NCI-H345 treated with DMSO at 0.1 percent for 48 hours (cell line): ENCODE data around the gene CRISPLD2.
A peak's percentile ranks its signal among the peaks of the same experiment; 100 is the strongest.

Source experiments
- DNase-seq: peaks from one replicate; lab custom pipeline; 2025; ENCODE audit not compliant: unreplicated experiment; lab: John Stamatoyannopoulos, UW

CRISPLD2 gene, protein sequence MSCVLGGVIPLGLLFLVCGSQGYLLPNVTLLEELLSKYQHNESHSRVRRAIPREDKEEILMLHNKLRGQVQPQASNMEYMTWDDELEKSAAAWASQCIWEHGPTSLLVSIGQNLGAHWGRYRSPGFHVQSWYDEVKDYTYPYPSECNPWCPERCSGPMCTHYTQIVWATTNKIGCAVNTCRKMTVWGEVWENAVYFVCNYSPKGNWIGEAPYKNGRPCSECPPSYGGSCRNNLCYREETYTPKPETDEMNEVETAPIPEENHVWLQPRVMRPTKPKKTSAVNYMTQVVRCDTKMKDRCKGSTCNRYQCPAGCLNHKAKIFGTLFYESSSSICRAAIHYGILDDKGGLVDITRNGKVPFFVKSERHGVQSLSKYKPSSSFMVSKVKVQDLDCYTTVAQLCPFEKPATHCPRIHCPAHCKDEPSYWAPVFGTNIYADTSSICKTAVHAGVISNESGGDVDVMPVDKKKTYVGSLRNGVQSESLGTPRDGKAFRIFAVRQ

DNA sequence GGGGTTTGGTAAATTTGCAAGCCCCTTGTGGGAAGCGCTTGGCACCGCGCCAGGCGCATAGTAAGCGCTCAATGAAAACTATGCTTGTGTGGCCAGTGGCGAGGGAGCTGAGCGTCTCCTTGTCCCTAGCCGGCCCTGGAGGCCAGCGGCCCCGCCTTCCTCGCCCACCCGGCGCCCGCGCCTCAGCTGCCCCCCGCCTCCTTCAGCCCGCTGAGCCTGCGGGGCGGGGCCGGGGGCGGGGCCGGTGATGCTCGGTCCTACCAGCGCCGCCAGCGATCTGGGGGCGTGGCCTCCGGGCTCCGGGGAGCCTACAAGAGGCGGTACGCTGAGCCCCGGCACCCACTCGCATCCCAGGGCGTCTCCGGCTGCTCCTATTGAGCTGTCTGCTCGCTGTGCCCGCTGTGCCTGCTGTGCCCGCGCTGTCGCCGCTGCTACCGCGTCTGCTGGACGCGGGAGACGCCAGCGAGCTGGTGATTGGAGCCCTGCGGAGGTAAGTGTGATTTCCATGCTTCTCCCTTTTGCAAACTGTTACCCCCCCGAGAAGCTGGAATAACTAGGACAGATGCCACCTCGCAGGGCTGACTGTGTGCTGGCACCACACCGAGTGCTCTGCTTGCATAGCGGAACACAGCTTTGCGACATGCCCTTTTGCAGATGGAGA is at the start of gene CRISPLD2:
CRISPLD2 (plus strand) TSS at position 342 of the 661 bp plus-strand sequence. CDS start 18,511 bp downstream, outside the sequence.
- DNase-seq: peak; percentile 62

DNA sequence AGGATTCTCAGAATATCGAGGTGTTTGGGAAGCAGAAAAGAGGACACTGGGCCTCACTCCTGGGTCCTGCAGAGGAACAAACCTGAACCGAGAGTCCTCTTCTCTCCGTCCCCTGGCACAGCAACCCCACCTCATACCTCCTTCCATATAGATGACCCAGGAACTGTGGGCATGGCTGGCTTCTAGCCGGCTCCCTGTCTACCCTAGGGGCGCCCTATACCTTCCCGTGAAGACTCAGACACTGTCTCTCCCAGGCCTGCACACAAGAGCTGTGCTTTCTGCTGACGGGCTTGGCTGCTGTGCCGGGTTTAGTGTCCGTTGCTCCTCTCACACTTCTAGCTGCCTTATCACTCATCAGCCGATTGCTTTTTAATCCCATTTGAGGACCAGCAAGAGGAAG is 46.5 kb upstream of the CRISPLD2 start:
- no peak for DNase-seq

- no peak for DNase-seq
These were observed 45.0 kb upstream of the CRISPLD2 start for GRCh38 chr16:84774810-84775209.

DNA sequence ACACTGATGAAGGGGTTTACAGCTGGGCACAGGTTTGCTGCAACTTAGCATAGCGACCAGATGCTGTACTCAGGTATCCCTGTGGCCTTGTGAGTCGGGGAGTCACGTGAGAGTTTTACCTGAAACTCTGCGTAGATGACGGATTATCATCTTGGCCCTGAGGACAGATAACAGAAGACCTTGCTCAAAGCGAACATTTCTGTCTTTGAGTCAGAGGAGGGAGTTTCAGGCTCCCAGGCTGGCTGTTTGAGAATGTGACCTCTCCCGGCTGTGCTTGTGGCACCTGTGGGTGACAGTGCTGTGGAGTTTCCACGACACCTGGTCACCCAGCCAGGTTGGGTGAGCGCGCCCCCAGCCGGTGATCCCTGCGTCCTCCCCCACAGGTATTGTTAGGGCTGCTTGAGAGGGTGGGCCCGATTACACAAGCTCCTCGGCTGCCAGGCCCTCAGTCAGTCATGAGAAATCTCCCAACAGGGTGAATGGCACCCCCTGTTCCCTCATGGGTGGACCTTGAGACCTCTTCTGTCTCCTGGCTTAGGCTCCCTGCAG is 44.4 kb upstream of the CRISPLD2 start:
- no peak for DNase-seq

DNA sequence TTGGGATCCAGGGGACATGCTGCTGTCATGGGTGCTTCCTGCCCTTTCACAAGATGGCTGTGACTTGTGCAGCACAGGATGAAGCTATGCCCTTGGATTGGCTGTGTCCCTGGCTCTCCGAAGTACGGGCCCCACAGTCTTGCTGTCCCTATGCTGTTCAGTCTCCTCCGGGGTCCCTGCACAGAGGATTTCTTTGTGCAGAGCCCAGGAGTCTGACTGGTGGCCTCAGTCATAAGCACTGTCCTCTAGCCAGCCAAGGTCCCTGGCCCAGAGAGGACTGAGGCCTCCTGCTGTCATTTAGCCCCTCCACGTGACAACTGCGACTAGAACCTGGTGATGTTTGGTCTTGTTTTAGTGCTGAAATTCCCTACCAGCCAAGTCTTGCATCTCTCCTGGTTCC is 42.4 kb upstream of the CRISPLD2 start:
- no peak for DNase-seq

GRCh38 chr16:84778720-84779119 is 41.1 kb upstream of the CRISPLD2 start:
- DNase-seq: no peak

DNA sequence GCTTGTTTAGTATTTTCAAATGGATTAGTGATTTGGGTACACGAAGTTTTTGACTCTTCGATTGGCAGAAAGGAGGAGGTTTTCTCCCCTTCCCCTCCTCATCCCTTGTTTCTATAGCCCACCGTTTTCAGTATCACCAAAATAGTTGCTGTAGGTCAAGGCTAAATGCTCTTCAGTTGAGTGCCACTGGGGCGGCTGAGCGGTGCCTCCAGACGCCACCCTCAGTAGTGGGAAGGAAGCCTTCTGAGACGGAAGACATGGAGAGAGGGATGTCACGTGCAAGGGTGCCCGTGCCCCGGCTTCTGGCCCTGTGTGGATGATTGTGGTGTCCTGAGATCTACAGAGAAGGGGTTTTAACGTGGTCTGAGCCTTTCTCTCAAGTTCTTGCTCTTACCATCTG is 39.7 kb upstream of the CRISPLD2 start:
- DNase-seq: no peak

- DNase-seq: no peak
These were observed 39.0 kb upstream of the CRISPLD2 start for GRCh38 chr16:84780544-84781376.

DNA sequence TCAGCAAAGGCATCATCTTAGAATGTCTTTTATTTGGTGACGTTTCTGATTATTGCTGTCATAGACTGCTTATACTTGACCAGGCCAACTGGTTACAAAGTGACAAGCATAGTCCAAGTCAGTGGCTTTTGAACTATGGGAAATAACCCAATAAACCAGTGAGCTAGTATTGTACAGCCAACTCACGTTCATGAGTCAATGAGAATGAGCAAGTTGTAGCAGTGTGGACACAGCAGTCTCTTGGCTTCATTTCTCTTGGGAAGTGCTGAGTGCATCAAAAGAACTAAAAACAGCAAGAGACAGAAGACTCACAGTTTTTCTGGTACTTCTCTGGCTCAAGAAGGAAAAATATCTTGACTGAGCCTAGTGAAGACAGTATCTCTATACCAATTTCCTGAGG is 36.9 kb upstream of the CRISPLD2 start:
- no peak for DNase-seq

GRCh38 chr16:84785843-84786581 is 33.8 kb upstream of the CRISPLD2 start:
- DNase-seq: peak; percentile 80

- peak; percentile 68 for DNase-seq
These were observed 33.1 kb upstream of the CRISPLD2 start for GRCh38 chr16:84786605-84787262.

- no peak for DNase-seq
These were observed 32.5 kb upstream of the CRISPLD2 start for GRCh38 chr16:84787263-84787622.

DNA sequence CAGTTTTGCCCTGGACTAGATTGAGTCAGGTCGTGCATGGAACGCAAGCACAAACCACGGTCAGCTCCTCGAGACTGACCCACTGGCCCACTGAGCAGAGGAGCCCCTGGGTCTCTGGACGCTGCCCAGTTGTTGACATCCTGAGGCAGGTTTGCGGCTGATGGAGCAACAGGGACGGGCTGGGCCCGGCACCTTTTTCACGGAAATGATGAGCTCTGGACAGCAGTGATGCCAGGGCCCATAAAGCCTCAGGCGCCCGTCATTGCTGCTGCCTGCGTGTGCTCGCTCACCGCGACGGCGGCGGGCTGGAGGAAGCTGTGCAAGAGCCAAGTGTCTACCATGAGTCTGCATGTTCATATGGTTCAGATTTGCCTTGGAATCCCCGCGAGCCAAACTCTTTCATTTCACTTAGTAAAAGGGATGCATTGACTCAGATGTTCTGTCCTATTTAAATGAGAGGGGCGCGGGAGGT is 30.8 kb upstream of the CRISPLD2 start:
- DNase-seq: no peak

DNA sequence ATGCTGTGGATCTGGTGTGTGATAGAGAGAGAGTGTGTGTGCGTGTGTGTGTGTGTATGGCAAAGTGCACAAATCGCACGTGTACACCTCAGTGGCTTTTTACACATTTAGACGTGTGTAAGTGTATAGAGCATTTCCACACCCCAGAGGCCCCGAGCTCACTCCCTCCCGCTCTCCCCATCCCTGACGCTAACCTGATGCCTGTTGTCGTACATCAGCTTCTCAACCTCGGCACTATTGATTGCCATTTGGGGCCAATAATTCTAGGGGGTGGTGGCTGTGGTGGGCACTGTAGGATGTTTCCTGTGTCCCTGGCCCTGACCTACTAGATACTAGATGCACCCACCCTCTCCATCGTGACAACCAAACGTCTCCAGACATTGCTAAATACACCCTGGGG is 30.4 kb upstream of the CRISPLD2 start:
- no peak for DNase-seq

DNA sequence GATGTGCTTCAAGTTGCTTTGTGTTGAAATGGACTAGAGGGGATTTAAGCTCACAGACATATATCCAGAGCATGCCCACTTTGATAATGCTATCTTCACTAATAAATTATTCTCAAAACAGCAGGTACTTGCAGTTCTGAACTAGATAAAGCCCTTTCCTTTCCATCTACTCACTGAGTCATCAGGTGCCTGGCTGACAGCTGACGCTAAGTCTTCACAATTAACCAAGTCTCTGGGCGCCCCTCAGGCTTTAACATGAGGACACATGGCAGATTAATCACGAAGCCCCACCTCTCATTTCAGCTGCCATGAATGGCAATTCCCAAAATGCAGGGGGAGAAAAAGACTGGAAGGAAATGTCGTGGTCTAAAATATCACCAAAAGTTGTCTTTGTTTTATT is 29.5 kb upstream of the CRISPLD2 start:
- DNase-seq: no peak

- no peak for DNase-seq
These were observed 28.7 kb upstream of the CRISPLD2 start for GRCh38 chr16:84791088-84791487.

GRCh38 chr16:84791501-84791900 is 28.3 kb upstream of the CRISPLD2 start:
- DNase-seq: no peak

GRCh38 chr16:84794186-84794585 is 25.6 kb upstream of the CRISPLD2 start:
- no peak for DNase-seq

GRCh38 chr16:84794626-84795025 is 25.2 kb upstream of the CRISPLD2 start:
- no peak for DNase-seq
